ENCODE measurements around the gene CA7.

- TF ChIP-seq CTCF (IDR thresholded peaks at IDR 0.05), result no peak
- TF ChIP-seq POLR2AphosphoS5 (IDR thresholded peaks at IDR 0.05; ENCODE audit: low read depth, low read length), result no peak
- no peak for TF ChIP-seq TCF7L2 (IDR thresholded peaks at IDR 0.05; ENCODE audit: low read depth, low read length)
- TF ChIP-seq REST (IDR thresholded peaks at IDR 0.05; ENCODE audit: insufficient read depth in 1 of 2, low read depth in 2 of 2, low read length in 1 of 2), result no peak
- no peak for TF ChIP-seq SIN3A (IDR thresholded peaks at IDR 0.05; ENCODE audit: borderline replicate concordance, insufficient read depth, low read depth, low read length)
Measured at GRCh38 chr16:66845080-66845410, 831 bp downstream of the CA7 start.

Measured in Panc1 (cell line).